GM12878 (cell line): ENCODE measurements around the gene SLC25A40. TPM values are rescaled to one million over a fixed set of nuclear protein-coding genes. Genes with fewer than 3 reads are reported as not detected.

Source experiments
- ATAC-seq: fragments of 200-7000 bp; cut with Tn5 transposase; 3 replicates; pipeline ENCODE4 v1.9.1; 2020; ENCODE audit warnings: mild to moderate bottlenecking, moderate library complexity
- BruUV-seq: library from RNA; stranded (reverse); fragments of 400-500 nt; replicated peaks from 2 replicates; lab custom pipeline; 2021; lab: Mats Ljungman, UMichigan
- CTCF ChIA-PET: fragments of 300-600 bp; sonication (Branson Sonifier 250); formaldehyde crosslinking; extraction: SDS; loops from one replicate; lab custom pipeline; 2021; ENCODE audit warnings: inconsistent platforms; lab: Yijun Ruan, JAX
- POLR2A ChIA-PET: fragments of 350-600 bp; formaldehyde crosslinking; extraction: SDS; loops from one replicate; lab custom pipeline; 2021; ENCODE audit warnings: inconsistent platforms; lab: Charles Lee
- RAD21 ChIA-PET: fragments of 300-600 bp; sonication (Branson Sonifier 250); formaldehyde crosslinking; loops from one replicate; lab custom pipeline; 2023; ENCODE audit warnings: antibody characterized with exemption; ENCODE audit not compliant: unreplicated experiment; lab: Charles Lee
- SMC1A ChIA-PET: fragments of 300-600 bp; sonication (Branson Sonifier 250); formaldehyde crosslinking; loops from one replicate; lab custom pipeline; 2023; ENCODE audit not compliant: unreplicated experiment, uncharacterized antibody; lab: Charles Lee
- DNase-seq: peaks from one replicate; pipeline ENCODE4 v3.0.0-alpha.2; 2011; ENCODE audit warnings: low read depth, low spot score
- FAIRE-seq: peaks from 3 replicates; lab custom pipeline; 2011; peaks lifted over from hg19 to GRCh38; lab: Jason Lieb, UNC
- H2AFZ ChIP-seq: 2 replicates; pipeline ENCODE4 v1.6.0; 2011; ENCODE audit warnings: low read depth, low read length, control low read depth; ENCODE audit not compliant: control insufficient read depth
- H3K27ac ChIP-seq: 2 replicates; pipeline ENCODE4 v1.5.1; 2011; ENCODE audit warnings: control low read depth; ENCODE audit not compliant: control insufficient read depth, insufficient read depth
- H3K27me3 ChIP-seq, 2 experiments: replicated peaks in 1 of 2; 2 replicates each; pipeline versions ENCODE4 v1.6.0 to v1.6.1; 2011; ENCODE audit warnings: low read length in 1 of 2; ENCODE audit not compliant: control insufficient read depth in 2 of 2, insufficient read depth in 2 of 2
- H3K36me3 ChIP-seq, 2 experiments: 2 replicates each; pipeline ENCODE4 v1.5.1; 2011; ENCODE audit warnings: low read length in 1 of 2; ENCODE audit not compliant: control insufficient read depth in 2 of 2, insufficient read depth in 2 of 2
- H3K4me1 ChIP-seq: 2 replicates; pipeline ENCODE4 v1.6.1; 2011; ENCODE audit warnings: mild to moderate bottlenecking, low read length, moderate library complexity, mixed read lengths; ENCODE audit not compliant: control insufficient read depth, insufficient read depth
- H3K4me2 ChIP-seq: 2 replicates; pipeline ENCODE4 v1.6.0; 2011; ENCODE audit warnings: control low read depth; ENCODE audit not compliant: control insufficient read depth, insufficient read depth
- H3K4me3 ChIP-seq: fragments of 200-600 bp; sonication (generic); 2 replicates; pipeline ENCODE4 v1.5.1; 2016
- H3K79me2 ChIP-seq: 2 replicates; pipeline ENCODE4 v1.6.0; 2011; ENCODE audit warnings: low read length; ENCODE audit not compliant: control insufficient read depth, insufficient read depth
- H3K9ac ChIP-seq: 2 replicates; pipeline ENCODE4 v1.8.0; 2011; ENCODE audit warnings: low read length, control low read depth, mixed read lengths; ENCODE audit not compliant: control insufficient read depth, insufficient read depth
- H3K9me3 ChIP-seq: replicated peaks from 3 replicates; pipeline ENCODE4 v1.5.1; 2011; ENCODE audit warnings: mild to moderate bottlenecking, low read length; ENCODE audit not compliant: control insufficient read depth, insufficient read depth
- H4K20me1 ChIP-seq: 2 replicates; pipeline ENCODE4 v1.6.0; 2011; ENCODE audit not compliant: control insufficient read depth, insufficient read depth
- BMI1 ChIP-seq: fragments of 450-650 bp; IDR thresholded peaks from 2 replicates; pipeline ENCODE4 v1.6.1; 2016; ENCODE audit warnings: mild to moderate bottlenecking, moderate library complexity, borderline replicate concordance
- IRF4 ChIP-seq: IDR thresholded peaks from 2 replicates; pipeline ENCODE4 v1.6.1; 2011; ENCODE audit warnings: low read depth, low read length
- MLLT1 ChIP-seq: fragments of 450-650 bp; IDR thresholded peaks from 2 replicates; pipeline ENCODE4 v1.6.1; 2016; ENCODE audit warnings: mild to moderate bottlenecking
- SP1 ChIP-seq: IDR thresholded peaks from one replicate; pipeline ENCODE4 v1.6.1; 2011; ENCODE audit warnings: low read depth, low read length
- WRNIP1 ChIP-seq: IDR thresholded peaks from 2 replicates; pipeline ENCODE4 v1.6.1; 2011; ENCODE audit warnings: low read depth, low read length, improper control_type of control experiment, borderline replicate concordance
- ZBED1 ChIP-seq: IDR thresholded peaks from 2 replicates; pipeline ENCODE4 v1.6.1; 2016; ENCODE audit warnings: borderline replicate concordance
- ZNF207 ChIP-seq: fragments of 450-650 bp; IDR thresholded peaks from 2 replicates; pipeline ENCODE4 v1.6.1; 2014; ENCODE audit warnings: antibody characterized with exemption, mild to moderate bottlenecking, borderline replicate concordance
- WGBS: methylation state at CpG from one replicate; pipeline ENCODE4 v1.1.6; 2016; ENCODE audit warnings: low lambda C conversion rate; ENCODE audit not compliant: insufficient replicate concordance, insufficient coverage; ENCODE audit errors: missing lambda C conversion rate; 5-methylcytosine and 5-hydroxymethylcytosine counted together
- in situ Hi-C: fragments of 300-500 bp; cut with MboI; formaldehyde crosslinking; loops from 9 replicates; pipeline ENCODE4 v1.14.3; 2018; ENCODE audit warnings: mixed read lengths
- intact Hi-C: fragments of 100-400 bp; cut with micrococcal nuclease; formaldehyde crosslinking; loops from one replicate; pipeline ENCODE4 v1.14.2; 2022; ENCODE audit not compliant: unreplicated experiment
- polyA plus RNA-seq, 11 experiments: library from polyadenylated mRNA; depleted of rRNA in 4 of 11; unstranded in 6 of 11; stranded (reverse) in 5 of 11; fragments of >200 nt; fragmentation: Nextera tagmentation in 4 of 11; fragmentation: Illumina TruSeq in 1 of 11; extraction: Ambion mirVana in 4 of 11; extraction: Trizol in 1 of 11; gene quantifications; 1 replicate in 1 of 11; 2 replicates in 10 of 11; pipeline versions ENCODE4 v1.2.1 to v1.2.3, GENCODE V29; 2011 to 2016; ENCODE audit warnings: inconsistent platforms in 2 of 11, missing spikeins in 2 of 11, low read depth in 1 of 11
- total RNA-seq, 4 experiments: library from RNA; depleted of rRNA in 3 of 4; stranded (reverse); fragments of >200 nt in 3 of 4; fragmentation: Illumina TruSeq in 1 of 4; extraction: Trizol in 1 of 4; gene quantifications; 2 replicates each; pipeline versions ENCODE4 v1.2.1 to v1.2.3, GENCODE V29; 2013 to 2021

The SLC25A40 gene
- total and polyA plus RNA-seq, 10 of the 15 experiments (the other 5 are each of a cell fraction or from before 2014, with no cell fraction given) = 15.8 to 60.3 (median 22.2) TPM

GRCh38 chr7:87919875-87920274 is 43.7 kb upstream of the SLC25A40 start:
- 97% methylated on average over 6 of the region's 6 CpGs for WGBS

More at GRCh38 chr7:87919875-87920274, 43.7 kb upstream of the SLC25A40 start:
- no peak overlapping the region for H2AFZ ChIP-seq
- TF ChIP-seq IRF4 = no peak
- TF ChIP-seq SP1 = no peak
- TF ChIP-seq ZBED1 = no peak
- TF ChIP-seq WRNIP1 = no peak
- TF ChIP-seq MLLT1 = no peak
- TF ChIP-seq BMI1 = no peak
- TF ChIP-seq ZNF207 = no peak
- RAD21 ChIA-PET = interaction anchor here (1.7 kb wide), 1 partner anchor 14 kb away, joined by 4 read pairs; the partner anchor contains the start of gene ADAM22
- H3K27me3 ChIP-seq = no peaks in the 10 kb centered on the region
- CTCF ChIA-PET = interaction anchor here (1.3 to 4.7 kb wide), 4 partner anchors 14 to 219 kb away, joined by 3 to 14 read pairs (median 4); partner anchors contain the start of gene ADAM22
- no peaks in the 10 kb centered on the region for H3K36me3 ChIP-seq
- SMC1A ChIA-PET = interaction anchor here (0.7 to 2.6 kb wide), 8 partner anchors 13 to 186 kb away, joined by 3 to 17 read pairs (median 4); no protein-coding TSS in a partner anchor
- H3K79me2 ChIP-seq = peaks cover 15% of the 10 kb centered on the region
- H3K9me3 ChIP-seq = no peaks in the 10 kb centered on the region; the same call in 2 of the 3 replicates
- ATAC-seq (no peak), DNase-seq (no peak), FAIRE-seq (no peak)
- H3K9ac ChIP-seq = no peak overlapping the region
- no peak overlapping the region; the same call in 1 of the 2 replicates for H3K4me2 ChIP-seq
- intact Hi-C loops (loop anchor here (10.0 kb wide), 1 partner anchor 575 kb away; the partner anchor contains the start of gene CROT), in situ Hi-C loops (no loop called here)
- no peaks in the 10 kb centered on the region; the same call in 1 of the 2 replicates for H3K4me1 ChIP-seq
- no peaks in the 10 kb centered on the region for H4K20me1 ChIP-seq
- no TSS peak for BruUV-seq
- POLR2A ChIA-PET = interaction anchor here (0.9 to 1.2 kb wide), 2 partner anchors 48 to 749 kb away, joined by 3 read pairs; no protein-coding TSS in a partner anchor
- H3K27ac ChIP-seq = no peak overlapping the region
- H3K4me3 ChIP-seq = no peak overlapping the region
